Caco-2 (cell line): ENCODE results near the gene RTP4. TPM values are rescaled to one million over a fixed set of nuclear protein-coding genes. Genes with fewer than 3 reads are reported as not detected.

Source experiments
- BruUV-seq: library from RNA; stranded (reverse); fragments of 400-500 nt; replicated peaks from 2 replicates; lab custom pipeline; 2021; lab: Mats Ljungman, UMichigan
- CTCF ChIA-PET: fragments of 300-600 bp; sonication (Branson Sonifier 250); formaldehyde crosslinking; loops from one replicate; lab custom pipeline; 2022; ENCODE audit warnings: antibody characterized with exemption; lab: Charles Lee
- POLR2A ChIA-PET: fragments of 300-600 bp; sonication (Branson Sonifier 250); formaldehyde crosslinking; loops from one replicate; lab custom pipeline; 2022; ENCODE audit warnings: antibody characterized with exemption; lab: Charles Lee
- DNase-seq, 2 experiments: peaks; one replicate each; pipeline versions ENCODE4 v3.0.0 to v3.0.0-alpha.2; 2020 to 2022
- H3K27me3 ChIP-seq: replicated peaks from 2 replicates; pipeline ENCODE4 v1.6.0; 2011; ENCODE audit warnings: low read length; ENCODE audit not compliant: control insufficient read depth, insufficient read depth
- H3K36me3 ChIP-seq: 2 replicates; pipeline ENCODE4 v1.5.1; 2011; ENCODE audit warnings: low read length; ENCODE audit not compliant: control insufficient read depth, insufficient read depth
- H3K4me1 ChIP-seq: fragments of 250-450 bp; sonication (Bioruptor Pico); 2 replicates; pipeline ENCODE4 v1.5.1; 2020; ENCODE audit warnings: mild to moderate bottlenecking
- H3K4me3 ChIP-seq: 2 replicates; pipeline ENCODE4 v1.5.1; 2011; ENCODE audit warnings: low read depth, mild to moderate bottlenecking, control low read depth, low read length
- H3K9me3 ChIP-seq: fragments of 250-450 bp; sonication (Bioruptor Pico); 2 replicates; pipeline ENCODE4 v1.5.1; 2020; ENCODE audit warnings: mild to moderate bottlenecking, moderate library complexity
- H3K27ac Mint-ChIP-seq: one replicate; pipeline ENCODE4 v1.8.0; 2022; ENCODE audit warnings: mixed read lengths; ENCODE audit not compliant: unreplicated experiment
- H3K27me3 Mint-ChIP-seq: one replicate; pipeline ENCODE4 v1.8.0; 2022; ENCODE audit warnings: mixed read lengths; ENCODE audit not compliant: insufficient read depth, unreplicated experiment
- H3K36me3 Mint-ChIP-seq: one replicate; pipeline ENCODE4 v1.8.0; 2022; ENCODE audit warnings: mild to moderate bottlenecking, mixed read lengths; ENCODE audit not compliant: insufficient read depth, unreplicated experiment
- H3K4me1 Mint-ChIP-seq: one replicate; pipeline ENCODE4 v1.8.0; 2022; ENCODE audit warnings: low read depth, mixed read lengths; ENCODE audit not compliant: unreplicated experiment
- H3K4me3 Mint-ChIP-seq: one replicate; pipeline ENCODE4 v1.8.0; 2022; ENCODE audit warnings: mild to moderate bottlenecking, moderate library complexity, mixed read lengths; ENCODE audit not compliant: unreplicated experiment
- H3K9me3 Mint-ChIP-seq: one replicate; pipeline ENCODE4 v1.8.0; 2022; ENCODE audit warnings: mixed read lengths; ENCODE audit not compliant: unreplicated experiment
- CTCF ChIP-seq, 2 experiments: fragments of 200-600 bp in 1 of 2; IDR thresholded peaks; 1 replicate in 1 of 2; 2 replicates in 1 of 2; pipeline versions ENCODE4 v1.5.1 to v1.8.0; 2011 to 2022; ENCODE audit warnings: antibody characterized with exemption in 1 of 2, control low read depth in 1 of 2, inconsistent platforms in 1 of 2, low read depth in 1 of 2, low read length in 1 of 2, mild to moderate bottlenecking in 1 of 2, moderate library complexity in 1 of 2; ENCODE audit not compliant: insufficient read depth in 1 of 2, severe bottlenecking in 1 of 2, unreplicated experiment in 1 of 2
- intact Hi-C: fragments of 100-400 bp; cut with micrococcal nuclease; formaldehyde crosslinking; loops from one replicate; pipeline ENCODE4 v1.10.0; 2022; ENCODE audit not compliant: unreplicated experiment
- total RNA-seq: library from RNA; stranded (reverse); gene quantifications from 2 replicates; pipeline ENCODE4 v1.2.3, GENCODE V29; 2022

Gene RTP4
- total RNA-seq, 1 experiment from 2014 or later = not detected

GRCh38 chr3:187400756-187401155, 32.6 kb downstream of the RTP4 start:
- H3K36me3 Mint-ChIP-seq = no peaks in the 10 kb centered on the region
- ChIA-PET POLR2A (no interaction called here), CTCF (no interaction called here)
- H3K27me3 Mint-ChIP-seq = peaks cover 4% of the 10 kb centered on the region
- no peaks in the 10 kb centered on the region; the same call in 1 of the 2 replicates for H3K27me3 ChIP-seq
- H3K4me1 Mint-ChIP-seq = peaks cover 6% of the 10 kb centered on the region
- H3K4me3 ChIP-seq = no peak overlapping the region
- no peak for DNase-seq
- H3K27ac Mint-ChIP-seq = no peak overlapping the region
- no peaks in the 10 kb centered on the region for H3K4me1 ChIP-seq
- no peaks in the 10 kb centered on the region for H3K9me3 ChIP-seq
- H3K4me3 Mint-ChIP-seq = no peak overlapping the region
- intact Hi-C loops = no loop called here
- H3K36me3 ChIP-seq = no peaks in the 10 kb centered on the region
- no peaks in the 10 kb centered on the region for H3K9me3 Mint-ChIP-seq
- no TSS peak for BruUV-seq
- no peak for TF ChIP-seq CTCF (IDR thresholded peaks at IDR 0.05; ENCODE audit: insufficient read depth in 1 of 2, low read depth in 1 of 2, low read length in 1 of 2, severe bottlenecking in 1 of 2, unreplicated experiment in 1 of 2)

- POLR2A ChIA-PET = no interaction called here
- intact Hi-C loops = no loop called here
- CTCF ChIA-PET = no interaction called here
- BruUV-seq = no TSS peak
- no peaks in the 10 kb centered on the region for H3K36me3 ChIP-seq
- no peak for DNase-seq
- H3K9me3 Mint-ChIP-seq = no peaks in the 10 kb centered on the region
- peaks cover 4% of the 10 kb centered on the region for H3K27me3 Mint-ChIP-seq
- H3K36me3 Mint-ChIP-seq = no peaks in the 10 kb centered on the region
- H3K4me3 ChIP-seq = no peak overlapping the region
- H3K27me3 ChIP-seq = no peaks in the 10 kb centered on the region; the same call in 1 of the 2 replicates
- no peak for TF ChIP-seq CTCF (IDR thresholded peaks at IDR 0.05; ENCODE audit: insufficient read depth in 1 of 2, low read depth in 1 of 2, low read length in 1 of 2, severe bottlenecking in 1 of 2, unreplicated experiment in 1 of 2)
- H3K4me3 Mint-ChIP-seq = no peak overlapping the region
- no peaks in the 10 kb centered on the region for H3K9me3 ChIP-seq
- no peaks in the 10 kb centered on the region for H3K4me1 ChIP-seq
- H3K27ac Mint-ChIP-seq = no peak overlapping the region
- peaks cover 6% of the 10 kb centered on the region for H3K4me1 Mint-ChIP-seq
These were observed 33.7 kb downstream of the RTP4 start for GRCh38 chr3:187401856-187402255.

GRCh38 chr3:187403768-187404288, 35.6 kb downstream of the RTP4 start:
- H3K9me3 ChIP-seq = no peaks in the 10 kb centered on the region
- POLR2A ChIA-PET = no interaction called here
- H3K4me1 Mint-ChIP-seq = peaks cover 6% of the 10 kb centered on the region
- CTCF ChIA-PET = no interaction called here
- no peak overlapping the region for H3K4me3 Mint-ChIP-seq
- no peaks in the 10 kb centered on the region for H3K36me3 ChIP-seq
- no peak for TF ChIP-seq CTCF (IDR thresholded peaks at IDR 0.05; ENCODE audit: insufficient read depth in 1 of 2, low read depth in 1 of 2, low read length in 1 of 2, severe bottlenecking in 1 of 2, unreplicated experiment in 1 of 2)
- BruUV-seq = no TSS peak
- no peaks in the 10 kb centered on the region; the same call in 1 of the 2 replicates for H3K27me3 ChIP-seq
- intact Hi-C loops = no loop called here
- H3K4me1 ChIP-seq = no peaks in the 10 kb centered on the region
- no peak overlapping the region for H3K4me3 ChIP-seq
- H3K9me3 Mint-ChIP-seq = no peaks in the 10 kb centered on the region
- no peaks in the 10 kb centered on the region for H3K36me3 Mint-ChIP-seq
- H3K27me3 Mint-ChIP-seq = peaks cover 4% of the 10 kb centered on the region
- no peak for DNase-seq
- no peak overlapping the region for H3K27ac Mint-ChIP-seq
